ENCODE data around the gene HBS1L.

The HBS1L gene

GRCh38 chr6:134948691-134949090 lies 105.9 kb downstream of the HBS1L start:
- DNase-seq (ENCODE audit: low spot score) = no peak

GRCh38 chr6:134948142-134948541 lies 106.5 kb downstream of the HBS1L start:
- no peak for DNase-seq (ENCODE audit: low spot score)

DNA sequence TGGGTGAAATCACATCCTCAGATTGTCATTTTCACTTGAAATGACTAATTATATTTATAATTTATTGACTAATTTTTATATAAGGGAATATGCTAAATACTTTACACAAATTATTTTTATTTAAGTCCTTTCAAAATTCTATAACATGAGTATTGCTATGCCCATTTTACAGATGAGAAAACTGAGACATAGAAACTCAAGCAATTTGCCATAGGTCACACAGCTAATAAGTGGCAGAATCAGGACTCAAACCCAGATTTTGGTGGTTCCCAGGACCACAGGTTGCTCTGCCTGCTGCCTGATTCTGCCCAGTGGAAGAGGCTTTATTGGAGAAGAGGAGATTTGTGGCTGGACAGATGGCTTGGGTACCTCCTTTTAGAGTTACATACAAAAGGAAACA lies 109.6 kb downstream of the HBS1L start:
- no peak for DNase-seq (ENCODE audit: low spot score)

- no peak for DNase-seq (ENCODE audit: low spot score)
These were observed 111.0 kb downstream of the HBS1L start for GRCh38 chr6:134943522-134944111.

DNA sequence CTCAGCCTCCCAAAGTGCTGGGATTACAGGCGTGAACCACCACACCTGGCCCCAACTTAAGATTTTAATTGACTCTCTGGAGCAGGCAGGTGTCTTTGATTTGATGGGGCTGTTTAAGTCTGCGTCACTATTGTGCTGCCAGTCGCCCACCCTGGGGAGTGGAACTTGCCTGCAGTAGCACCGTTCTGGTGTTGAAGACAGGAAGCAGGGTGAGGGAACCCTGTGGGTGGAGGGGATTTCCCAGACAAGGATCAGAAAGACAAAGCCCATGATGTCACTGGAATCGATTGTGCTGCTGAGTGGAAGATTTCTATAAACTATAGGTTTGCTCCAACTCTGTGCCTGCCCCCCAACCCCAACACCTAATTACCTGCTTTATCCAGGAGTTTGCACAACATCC lies 115.7 kb downstream of the HBS1L start:
- no peak for DNase-seq (ENCODE audit: low spot score)

DNA sequence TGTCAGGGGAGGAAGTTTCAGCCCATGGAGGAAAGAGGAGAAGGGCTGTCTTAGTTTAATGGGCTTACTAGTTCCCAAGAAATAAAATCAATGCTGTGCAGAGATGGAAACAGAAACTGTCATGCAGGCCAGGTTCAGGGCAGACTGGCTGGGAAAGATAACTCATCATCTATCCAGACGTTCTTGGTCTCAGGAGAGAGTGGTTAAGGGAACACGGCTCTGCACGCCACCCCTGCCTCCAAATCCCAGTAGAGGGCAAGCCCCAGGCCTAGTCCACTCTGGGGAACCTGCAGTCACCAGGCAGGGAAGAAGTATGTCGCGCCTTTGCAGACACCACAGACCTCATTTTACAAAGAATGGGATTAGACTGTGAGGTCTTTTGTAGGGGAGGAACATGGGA lies 117.2 kb downstream of the HBS1L start:
- no peak for DNase-seq (ENCODE audit: low spot score)

- DNase-seq (ENCODE audit: low spot score) = no peak
These were observed 117.7 kb downstream of the HBS1L start for GRCh38 chr6:134936931-134937330.

GRCh38 chr6:134936476-134936875 lies 118.1 kb downstream of the HBS1L start:
- DNase-seq (ENCODE audit: low spot score) = no peak

DNA sequence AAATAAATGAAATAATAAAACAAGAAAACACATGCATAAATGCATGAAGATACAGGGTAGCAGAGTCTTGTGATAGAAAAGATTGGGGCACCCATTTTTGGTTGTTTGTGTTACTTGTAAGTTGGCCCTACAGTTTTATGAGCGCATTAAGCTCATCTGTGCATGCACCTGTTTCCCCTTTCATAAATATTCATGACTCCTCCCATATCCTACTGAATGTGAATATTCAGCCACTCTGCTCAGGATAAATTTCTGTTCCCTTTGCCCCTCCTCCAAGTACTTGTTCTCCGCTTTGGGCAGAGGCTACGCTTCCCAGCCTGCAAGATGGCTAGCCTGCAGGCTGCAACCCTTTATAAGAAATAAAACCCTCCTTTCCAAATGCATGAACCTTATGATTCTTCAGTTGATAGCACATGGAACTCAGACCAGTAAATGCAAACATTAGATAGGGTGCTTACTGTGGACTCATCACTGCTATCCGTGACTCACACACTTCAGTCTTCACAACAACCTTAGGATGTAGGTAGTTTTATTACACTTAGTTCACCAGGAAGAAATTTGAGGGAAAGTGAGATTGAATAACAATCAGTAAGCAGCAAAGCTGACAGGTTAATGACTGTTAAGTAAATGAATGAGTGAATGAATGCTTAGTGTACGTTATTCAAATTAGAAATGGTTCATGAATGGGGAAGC lies 119.7 kb downstream of the HBS1L start:
- no peak for DNase-seq (ENCODE audit: low spot score)

DNA sequence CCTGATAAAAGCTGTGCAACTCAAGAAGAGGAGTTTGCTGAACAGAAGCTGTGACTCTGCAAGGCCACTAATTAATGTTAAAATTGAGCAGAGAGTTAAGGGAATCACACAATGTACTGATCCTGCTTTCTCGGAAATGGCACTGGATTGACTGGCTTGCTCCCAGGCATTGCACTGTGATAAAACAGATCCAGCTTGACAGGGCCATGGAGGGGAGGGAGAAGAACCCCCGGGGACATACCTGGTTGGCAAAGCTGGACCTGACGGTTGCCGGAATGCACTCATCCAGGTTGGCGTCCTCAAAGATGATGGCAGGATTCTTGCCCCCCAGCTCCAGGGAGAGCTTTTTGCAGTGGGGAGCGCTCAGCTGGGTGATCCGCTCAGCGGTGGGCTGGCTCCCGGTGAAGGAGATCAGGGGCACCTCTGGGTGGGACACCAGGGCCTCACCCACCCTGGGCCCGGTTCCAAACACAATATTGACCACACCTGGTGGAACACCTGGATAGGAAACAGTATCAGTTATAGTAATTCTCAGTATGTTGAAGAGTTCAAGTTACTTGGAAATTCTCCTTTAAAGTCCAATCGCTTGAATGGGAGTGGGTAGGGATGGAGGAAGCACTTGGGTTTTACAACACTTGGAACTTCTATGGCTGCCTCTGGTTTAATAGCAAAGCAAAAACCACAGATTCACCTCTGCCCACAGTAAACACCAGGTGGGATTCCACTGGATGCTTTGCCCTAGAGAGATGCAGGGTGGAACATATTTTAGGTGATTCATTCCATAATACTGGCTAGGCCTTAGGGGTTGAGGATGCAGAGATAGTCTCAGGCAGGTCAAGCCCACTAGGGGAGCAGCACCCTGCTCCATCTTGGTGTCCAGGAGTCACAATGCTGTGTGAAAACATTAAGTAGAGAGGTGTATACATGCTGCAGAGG lies 121.8 kb downstream of the HBS1L start:
- no peak for DNase-seq (ENCODE audit: low spot score)

DNA sequence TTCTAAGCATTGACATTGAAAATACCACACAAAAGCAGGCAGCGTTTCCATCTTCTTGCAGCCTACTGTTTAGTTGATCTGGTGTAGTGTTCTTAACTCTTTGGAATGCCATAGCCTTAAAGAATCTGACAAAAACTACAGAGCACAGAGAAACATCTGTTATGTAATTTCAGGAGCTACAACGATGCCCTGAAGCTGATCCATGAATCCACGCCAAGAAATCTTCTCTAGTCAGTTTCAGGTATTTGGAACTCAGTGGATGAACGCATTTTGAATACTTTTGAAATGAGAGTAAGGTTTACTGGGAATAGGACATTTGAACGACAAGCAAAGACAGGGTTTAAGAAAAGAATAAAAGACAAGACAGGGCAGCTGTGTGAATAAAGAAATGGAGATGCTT lies 122.5 kb downstream of the HBS1L start:
- no peak for DNase-seq (ENCODE audit: low spot score)

- no peak for DNase-seq (ENCODE audit: low spot score)
These were observed 124.2 kb downstream of the HBS1L start for GRCh38 chr6:134930463-134930862.

DNA sequence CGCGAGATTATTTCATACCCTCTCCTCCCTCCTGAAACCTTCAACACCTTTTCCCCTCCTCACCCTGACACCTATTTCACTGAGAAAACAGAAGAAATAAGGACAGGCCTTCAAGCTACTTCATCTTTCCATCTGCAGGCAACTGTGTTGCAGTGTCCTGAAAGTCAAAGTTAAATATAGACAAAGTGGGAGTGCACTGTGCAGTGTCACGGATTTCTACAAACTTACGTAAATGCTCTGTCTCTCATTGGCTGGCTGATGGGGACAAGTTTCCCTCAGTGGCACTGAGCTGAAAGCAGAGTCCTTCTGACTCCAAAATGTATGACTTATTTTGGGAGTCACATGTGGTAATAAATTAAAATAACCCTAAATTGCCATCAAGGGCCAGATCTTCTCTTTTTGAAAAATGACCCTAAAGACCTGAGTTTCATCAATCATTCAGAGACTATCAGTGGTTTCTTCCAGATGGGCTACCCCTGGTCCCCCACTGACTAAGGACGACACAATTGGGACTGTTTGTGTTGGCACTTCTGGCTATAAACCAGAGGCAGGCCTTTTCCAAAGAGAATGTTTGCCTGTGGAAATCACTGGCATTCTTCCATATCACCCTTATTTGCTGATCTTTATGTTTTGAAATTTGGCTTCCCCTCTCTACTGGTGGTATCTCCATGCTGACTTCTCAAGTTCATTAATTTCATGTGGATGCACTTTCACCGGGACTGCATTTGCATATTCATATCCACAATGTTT lies 126.3 kb downstream of the HBS1L start:
- DNase-seq (ENCODE audit: low spot score) = no peak

- DNase-seq (ENCODE audit: low spot score) = no peak
These were observed 128.8 kb downstream of the HBS1L start for GRCh38 chr6:134925800-134926199.

DNA sequence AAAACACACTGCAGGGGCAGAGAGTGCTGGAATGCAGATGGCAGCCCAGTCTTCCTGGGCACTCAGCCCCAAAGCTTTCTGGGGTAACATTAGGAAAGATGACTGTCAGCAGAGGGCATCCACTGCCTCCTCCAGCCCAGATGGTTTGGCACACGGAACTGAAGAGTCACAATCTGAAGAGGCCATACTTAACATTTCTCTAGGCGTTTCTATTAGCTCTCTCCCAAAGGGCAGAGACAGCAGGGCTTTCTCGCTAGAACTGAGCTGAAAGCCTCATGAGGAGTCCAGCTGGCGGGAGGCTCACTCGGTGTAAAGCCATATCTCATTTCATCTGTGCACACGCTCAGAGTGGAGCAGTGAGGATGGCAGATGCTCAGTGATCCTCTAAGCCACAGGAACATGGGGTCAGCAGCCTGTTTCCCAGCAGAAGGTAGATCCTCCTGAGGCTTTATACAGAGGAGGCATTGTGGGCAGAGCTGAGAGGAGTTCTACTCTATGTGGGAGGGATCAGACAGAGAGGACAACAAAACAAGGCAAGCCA lies 132.8 kb downstream of the HBS1L start:
- no peak for DNase-seq (ENCODE audit: low spot score)

DNA sequence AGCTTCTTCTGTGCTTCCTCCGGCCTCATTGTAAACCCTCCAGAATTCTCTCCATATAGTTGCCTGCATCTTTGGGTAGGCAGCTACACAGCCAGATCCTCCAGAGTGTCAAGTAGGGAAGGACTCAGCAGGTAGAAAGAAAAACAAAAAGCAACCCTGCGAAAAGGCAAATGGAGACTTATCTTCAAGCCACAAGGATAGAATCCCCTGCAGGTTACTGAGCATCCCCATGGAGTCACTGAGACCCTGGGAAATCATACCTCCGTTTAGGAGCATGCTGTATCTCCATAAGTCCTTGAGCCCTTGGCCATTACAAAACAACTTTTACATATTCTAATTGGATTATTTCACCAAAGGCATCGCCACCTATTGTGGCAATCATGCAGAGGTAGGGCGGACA lies 133.3 kb downstream of the HBS1L start:
- DNase-seq (ENCODE audit: low spot score) = no peak

DNA sequence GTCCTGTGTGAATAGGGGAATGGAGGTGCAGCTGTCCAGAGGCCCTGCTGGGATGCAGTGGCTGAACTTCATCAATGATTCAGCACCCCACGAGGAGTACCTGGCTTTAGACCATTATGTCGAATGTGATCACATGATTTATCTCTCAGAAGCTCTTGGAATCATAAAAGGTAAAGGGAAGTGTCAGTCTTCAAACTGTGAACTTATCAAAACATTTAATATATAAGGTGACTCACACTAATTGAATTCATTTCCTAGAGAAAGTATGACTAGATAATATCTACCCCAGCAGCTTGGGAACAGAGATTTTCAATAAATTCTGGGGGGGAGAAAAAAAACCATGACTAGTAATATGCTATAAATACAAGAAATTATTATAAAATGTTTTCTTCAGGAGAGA lies 134.2 kb downstream of the HBS1L start:
- DNase-seq (ENCODE audit: low spot score) = no peak

DNA sequence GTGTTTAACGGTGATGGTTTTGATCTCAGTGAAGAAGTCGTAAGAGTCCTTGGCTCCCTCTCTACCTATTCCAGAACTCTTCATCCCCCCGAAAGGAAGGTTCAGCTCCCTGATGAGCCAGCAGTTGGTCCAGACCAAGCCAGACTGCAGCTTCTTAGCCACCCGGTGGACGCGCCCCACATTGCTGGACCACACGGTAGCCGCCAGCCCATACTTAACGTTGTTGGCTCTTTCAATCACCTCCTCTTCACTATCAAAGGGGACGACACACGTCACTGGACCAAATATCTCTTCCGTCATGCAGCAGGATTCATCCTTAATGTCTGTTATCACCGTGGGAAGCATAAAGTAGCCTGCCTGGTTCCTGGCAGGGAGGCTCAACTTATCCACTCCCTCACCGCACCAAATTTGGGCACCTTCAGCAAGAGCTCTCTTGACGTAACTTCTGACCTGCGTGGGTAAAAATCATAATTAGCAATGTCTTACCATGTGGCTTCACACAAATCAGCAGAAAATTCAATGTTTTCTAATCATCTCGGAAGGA lies 136.1 kb downstream of the HBS1L start:
- DNase-seq (ENCODE audit: low spot score) = no peak

DNA sequence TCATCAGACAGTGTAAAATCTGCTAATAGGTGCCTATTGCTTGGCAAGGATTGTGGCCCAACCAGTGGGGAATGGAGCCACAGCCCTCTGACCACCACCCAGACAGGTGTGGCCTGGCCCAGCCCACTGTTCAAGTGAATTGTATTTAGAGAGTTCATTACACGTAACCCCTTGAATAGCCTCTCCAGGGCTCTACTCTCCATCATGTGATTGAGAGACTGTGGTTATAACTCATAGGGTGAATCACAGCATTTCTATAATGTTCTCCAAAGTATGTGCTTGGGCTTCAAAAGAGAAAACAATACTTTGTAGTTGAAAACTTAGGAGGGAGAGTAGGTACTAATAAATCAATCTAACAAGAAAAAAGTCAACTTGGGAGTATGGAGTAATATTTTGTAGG lies 143.1 kb downstream of the HBS1L start:
- DNase-seq (ENCODE audit: low spot score) = no peak

DNA sequence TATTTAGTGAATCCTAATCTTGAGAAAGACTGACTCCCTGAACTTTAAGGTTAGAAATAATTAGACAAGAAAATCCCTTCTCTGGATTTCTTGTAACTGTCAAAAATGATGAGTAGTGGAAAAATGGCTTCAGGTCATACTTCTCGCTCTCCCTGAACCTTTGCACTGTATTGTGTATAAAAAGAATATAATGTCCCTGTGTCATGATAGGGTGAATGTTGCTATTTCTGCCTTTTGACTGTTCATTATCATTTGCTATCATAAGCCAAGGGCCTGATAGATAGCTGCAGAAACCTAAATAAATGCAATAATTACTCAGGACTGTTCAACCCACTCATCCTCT lies 144.1 kb downstream of the HBS1L start:
- no peak for DNase-seq (ENCODE audit: low spot score)
